Measurements from ENCODE around the gene PANK2. TPM values are rescaled to one million over a fixed set of nuclear protein-coding genes. Genes with fewer than 3 reads are reported as not detected.
A peak's percentile ranks its signal among the peaks of the same experiment; 100 is the strongest.

Gene PANK2
- total RNA-seq, 1 donor from 2014 or later: 39.7 TPM

GRCh38 chr20:3846740-3847428 is 42.3 kb upstream of the PANK2 start, which contains the start of gene MAVS:
Gene MAVS (plus strand): TSS chr20:3846834. CDS start chr20:3854625, 7,791 bp downstream.
- Mint-ChIP-seq H3K4me1 (ENCODE audit: low read depth) (peaks cover 24% of the 10 kb centered on the region), H3K27me3 (ENCODE audit: low read depth) (no peaks in the 10 kb centered on the region), H3K27ac (ENCODE audit: unreplicated experiment) (peak within 1 kb of the TSS; percentile 85), H3K36me3 (ENCODE audit: low read depth) (peaks cover 2% of the 10 kb centered on the region), H3K4me3 (ENCODE audit: unreplicated experiment) (peak within 1 kb of the TSS; percentile 79), H3K9me3 (ENCODE audit: low read depth) (no peaks in the 10 kb centered on the region)
- no peak for DNase-seq (ENCODE audit: low spot score)
- TF ChIP-seq, protein P1, sequence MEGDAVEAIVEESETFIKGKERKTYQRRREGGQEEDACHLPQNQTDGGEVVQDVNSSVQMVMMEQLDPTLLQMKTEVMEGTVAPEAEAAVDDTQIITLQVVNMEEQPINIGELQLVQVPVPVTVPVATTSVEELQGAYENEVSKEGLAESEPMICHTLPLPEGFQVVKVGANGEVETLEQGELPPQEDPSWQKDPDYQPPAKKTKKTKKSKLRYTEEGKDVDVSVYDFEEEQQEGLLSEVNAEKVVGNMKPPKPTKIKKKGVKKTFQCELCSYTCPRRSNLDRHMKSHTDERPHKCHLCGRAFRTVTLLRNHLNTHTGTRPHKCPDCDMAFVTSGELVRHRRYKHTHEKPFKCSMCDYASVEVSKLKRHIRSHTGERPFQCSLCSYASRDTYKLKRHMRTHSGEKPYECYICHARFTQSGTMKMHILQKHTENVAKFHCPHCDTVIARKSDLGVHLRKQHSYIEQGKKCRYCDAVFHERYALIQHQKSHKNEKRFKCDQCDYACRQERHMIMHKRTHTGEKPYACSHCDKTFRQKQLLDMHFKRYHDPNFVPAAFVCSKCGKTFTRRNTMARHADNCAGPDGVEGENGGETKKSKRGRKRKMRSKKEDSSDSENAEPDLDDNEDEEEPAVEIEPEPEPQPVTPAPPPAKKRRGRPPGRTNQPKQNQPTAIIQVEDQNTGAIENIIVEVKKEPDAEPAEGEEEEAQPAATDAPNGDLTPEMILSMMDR (IDR thresholded peaks at IDR 0.05): peak; percentile 21

GRCh38 chr20:3847429-3847940 is 41.7 kb upstream of the PANK2 start:
- Mint-ChIP-seq H3K27me3 (ENCODE audit: low read depth) (no peaks in the 10 kb centered on the region), H3K4me3 (ENCODE audit: unreplicated experiment) (peak overlapping the region; percentile 79), H3K9me3 (ENCODE audit: low read depth) (no peaks in the 10 kb centered on the region), H3K4me1 (ENCODE audit: low read depth) (peaks cover 24% of the 10 kb centered on the region), H3K27ac (ENCODE audit: unreplicated experiment) (peak overlapping the region; percentile 58), H3K36me3 (ENCODE audit: low read depth) (peaks cover 2% of the 10 kb centered on the region)
- no peak for DNase-seq (ENCODE audit: low spot score)
- TF ChIP-seq, protein P1 (IDR thresholded peaks at IDR 0.05): no peak

GRCh38 chr20:3848565-3848964 is 40.6 kb upstream of the PANK2 start:
- Mint-ChIP-seq H3K36me3 (ENCODE audit: low read depth) (peaks cover 2% of the 10 kb centered on the region), H3K27ac (ENCODE audit: unreplicated experiment) (peak overlapping the region; percentile 71), H3K9me3 (ENCODE audit: low read depth) (no peaks in the 10 kb centered on the region), H3K27me3 (ENCODE audit: low read depth) (no peaks in the 10 kb centered on the region), H3K4me1 (ENCODE audit: low read depth) (peaks cover 22% of the 10 kb centered on the region), H3K4me3 (ENCODE audit: unreplicated experiment) (peak overlapping the region; percentile 41)
- TF ChIP-seq, protein P1 (IDR thresholded peaks at IDR 0.05): no peak
- no peak for DNase-seq (ENCODE audit: low spot score)

GRCh38 chr20:3854462-3854871 is 34.7 kb upstream of the PANK2 start:
- no peak for DNase-seq (ENCODE audit: low spot score)
- Mint-ChIP-seq H3K4me1 (ENCODE audit: low read depth) (no peaks in the 10 kb centered on the region), H3K36me3 (ENCODE audit: low read depth) (peaks cover 18% of the 10 kb centered on the region), H3K4me3 (ENCODE audit: unreplicated experiment) (no peak overlapping the region), H3K27me3 (ENCODE audit: low read depth) (no peaks in the 10 kb centered on the region), H3K9me3 (ENCODE audit: low read depth) (no peaks in the 10 kb centered on the region), H3K27ac (ENCODE audit: unreplicated experiment) (peak overlapping the region; percentile 45)
- TF ChIP-seq, protein P1 (IDR thresholded peaks at IDR 0.05): no peak

- Mint-ChIP-seq H3K27me3 (ENCODE audit: low read depth) (no peaks in the 10 kb centered on the region), H3K4me3 (ENCODE audit: unreplicated experiment) (no peak overlapping the region), H3K9me3 (ENCODE audit: low read depth) (no peaks in the 10 kb centered on the region), H3K27ac (ENCODE audit: unreplicated experiment) (no peak overlapping the region), H3K4me1 (ENCODE audit: low read depth) (no peaks in the 10 kb centered on the region), H3K36me3 (ENCODE audit: low read depth) (peaks cover 30% of the 10 kb centered on the region)
- TF ChIP-seq, protein P1 (IDR thresholded peaks at IDR 0.05): no peak
- DNase-seq (ENCODE audit: low spot score): no peak
Measured at GRCh38 chr20:3857405-3857804, 31.8 kb upstream of the PANK2 start.
